Vagina (tissue), 2 donors: ENCODE data around the gene TUT4. TPM values are rescaled to one million over a fixed set of nuclear protein-coding genes. Genes with fewer than 3 reads are reported as not detected.

Experiments
- DNase-seq, 2 donors: peaks; one replicate each; pipeline ENCODE4 v3.0.0-alpha.2; 2017; ENCODE audit errors: extremely low spot score in 2 of 2
- H3K27ac ChIP-seq: fragments of 200-600 bp; sonication (generic); one replicate; pipeline ENCODE4 v1.5.1; 2019
- H3K27me3 ChIP-seq: fragments of 200-600 bp; sonication (generic); one replicate; pipeline ENCODE4 v1.5.1; 2019
- H3K36me3 ChIP-seq, 2 donors: fragments of 200-600 bp; sonication (generic); one replicate each; pipeline ENCODE4 v1.5.1; 2017 to 2019
- H3K4me1 ChIP-seq: fragments of 200-600 bp; sonication (generic); one replicate; pipeline ENCODE4 v1.5.1; 2019
- H3K4me3 ChIP-seq, 2 donors: fragments of 200-600 bp; sonication (generic); 1 replicate in 1 of 2; 2 replicates in 1 of 2; pipeline ENCODE4 v1.5.1; 2016 to 2019
- H3K9me3 ChIP-seq: fragments of 200-600 bp; sonication (generic); one replicate; pipeline ENCODE4 v1.5.1; 2019
- POLR2A ChIP-seq, 2 donors: fragments of 450-650 bp; IDR thresholded peaks; one replicate each; pipeline ENCODE4 v1.6.1; 2017; ENCODE audit warnings: antibody characterized with exemption in 2 of 2, mild to moderate bottlenecking in 2 of 2, moderate library complexity in 2 of 2
- POLR2AphosphoS5 ChIP-seq, 2 donors: sonication (generic); formaldehyde crosslinking; IDR thresholded peaks; one replicate each; pipeline ENCODE4 v1.9.0; 2017; ENCODE audit warnings: antibody characterized with exemption in 2 of 2, mild to moderate bottlenecking in 2 of 2, low read depth in 1 of 2; ENCODE audit not compliant: insufficient read depth in 1 of 2
- intact Hi-C: fragments of 100-400 bp; cut with DNase I; formaldehyde crosslinking; loops from one replicate; pipeline ENCODE4 v1.15.1; 2023
- total RNA-seq: library from RNA; depleted of rRNA; stranded (reverse); fragments of >200 nt; gene quantifications from one replicate; pipeline ENCODE4 v1.2.3, GENCODE V29; 2016
- TF ChIP-seq, protein P1 (sequence below), 3 experiments: fragments of 450-650 bp in 2 of 3; fragments of 200-600 bp in 1 of 3; sonication (generic) in 1 of 3; IDR thresholded peaks; one replicate each; pipeline ENCODE4 v1.5.1; 2017 to 2019; ENCODE audit warnings: antibody characterized with exemption in 3 of 3, mild to moderate bottlenecking in 2 of 3, moderate library complexity in 2 of 3

TUT4 gene
- total RNA-seq, 1 donor from 2014 or later: 78.1 TPM

DNA sequence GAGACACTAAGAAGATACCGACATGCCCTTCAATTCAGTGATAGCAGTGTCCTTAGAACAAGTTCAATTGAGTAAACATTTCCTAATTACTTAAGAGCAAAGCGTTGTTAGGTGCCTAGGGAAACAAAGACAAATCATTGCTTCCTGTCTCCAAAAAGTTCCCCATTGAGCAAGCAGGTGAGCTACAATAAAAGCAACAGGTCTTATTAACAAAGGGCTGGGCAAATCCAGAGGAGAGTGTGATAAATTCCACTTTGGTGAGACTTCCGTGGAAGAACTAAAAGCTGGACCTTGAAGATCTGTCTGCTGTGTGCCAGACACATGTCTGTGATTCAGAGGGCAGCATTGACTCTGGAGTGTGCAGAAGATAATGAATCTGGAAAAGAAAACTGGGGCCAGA is 1.9 kb upstream of the TUT4 start:
- no peak overlapping the region for H3K4me3 ChIP-seq
- no peak for TF ChIP-seq POLR2A (IDR thresholded peaks at IDR 0.05)
- TF ChIP-seq, protein P1, sequence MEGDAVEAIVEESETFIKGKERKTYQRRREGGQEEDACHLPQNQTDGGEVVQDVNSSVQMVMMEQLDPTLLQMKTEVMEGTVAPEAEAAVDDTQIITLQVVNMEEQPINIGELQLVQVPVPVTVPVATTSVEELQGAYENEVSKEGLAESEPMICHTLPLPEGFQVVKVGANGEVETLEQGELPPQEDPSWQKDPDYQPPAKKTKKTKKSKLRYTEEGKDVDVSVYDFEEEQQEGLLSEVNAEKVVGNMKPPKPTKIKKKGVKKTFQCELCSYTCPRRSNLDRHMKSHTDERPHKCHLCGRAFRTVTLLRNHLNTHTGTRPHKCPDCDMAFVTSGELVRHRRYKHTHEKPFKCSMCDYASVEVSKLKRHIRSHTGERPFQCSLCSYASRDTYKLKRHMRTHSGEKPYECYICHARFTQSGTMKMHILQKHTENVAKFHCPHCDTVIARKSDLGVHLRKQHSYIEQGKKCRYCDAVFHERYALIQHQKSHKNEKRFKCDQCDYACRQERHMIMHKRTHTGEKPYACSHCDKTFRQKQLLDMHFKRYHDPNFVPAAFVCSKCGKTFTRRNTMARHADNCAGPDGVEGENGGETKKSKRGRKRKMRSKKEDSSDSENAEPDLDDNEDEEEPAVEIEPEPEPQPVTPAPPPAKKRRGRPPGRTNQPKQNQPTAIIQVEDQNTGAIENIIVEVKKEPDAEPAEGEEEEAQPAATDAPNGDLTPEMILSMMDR (IDR thresholded peaks at IDR 0.05): no peak
- intact Hi-C loops: no loop called here
- DNase-seq: no peak
- no peaks in the 10 kb centered on the region for H3K27me3 ChIP-seq
- peaks cover 36% of the 10 kb centered on the region for H3K4me1 ChIP-seq
- no peaks in the 10 kb centered on the region for H3K36me3 ChIP-seq
- H3K9me3 ChIP-seq: no peaks in the 10 kb centered on the region
- peak overlapping the region; percentile 96 for H3K27ac ChIP-seq

DNA sequence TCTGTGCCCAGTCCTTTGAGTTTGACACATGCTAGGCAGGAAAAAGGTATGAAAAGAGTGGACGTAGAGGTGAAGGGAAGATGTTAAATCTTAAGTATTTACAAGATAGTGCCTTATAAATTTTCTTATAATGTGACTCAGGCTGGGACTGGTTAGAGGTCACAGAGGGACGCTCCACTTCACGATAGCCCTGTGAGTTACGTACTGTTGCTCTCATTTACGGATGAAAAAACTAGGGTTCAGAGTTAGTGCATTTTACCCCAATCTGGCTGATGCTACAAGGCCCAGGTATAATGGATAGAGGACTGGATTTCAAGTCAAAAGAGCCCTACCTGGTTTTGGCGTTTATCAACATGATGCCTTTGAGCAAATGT is 1.4 kb upstream of the TUT4 start:
- Histone ChIP-seq H3K9me3 (no peaks in the 10 kb centered on the region), H3K27ac (peak overlapping the region; percentile 96), H3K4me1 (peaks cover 41% of the 10 kb centered on the region), H3K36me3 (no peaks in the 10 kb centered on the region), H3K27me3 (no peaks in the 10 kb centered on the region), H3K4me3 (peak overlapping the region; percentile 75 to 86)
- DNase-seq: no peak
- intact Hi-C loops: no loop called here
- TF ChIP-seq, protein P1 (IDR thresholded peaks at IDR 0.05): no peak
- TF ChIP-seq POLR2AphosphoS5 (IDR thresholded peaks at IDR 0.05; ENCODE audit: insufficient read depth in 1 of 2, low read depth in 1 of 2): no peak
- no peak for TF ChIP-seq POLR2A (IDR thresholded peaks at IDR 0.05)

DNA sequence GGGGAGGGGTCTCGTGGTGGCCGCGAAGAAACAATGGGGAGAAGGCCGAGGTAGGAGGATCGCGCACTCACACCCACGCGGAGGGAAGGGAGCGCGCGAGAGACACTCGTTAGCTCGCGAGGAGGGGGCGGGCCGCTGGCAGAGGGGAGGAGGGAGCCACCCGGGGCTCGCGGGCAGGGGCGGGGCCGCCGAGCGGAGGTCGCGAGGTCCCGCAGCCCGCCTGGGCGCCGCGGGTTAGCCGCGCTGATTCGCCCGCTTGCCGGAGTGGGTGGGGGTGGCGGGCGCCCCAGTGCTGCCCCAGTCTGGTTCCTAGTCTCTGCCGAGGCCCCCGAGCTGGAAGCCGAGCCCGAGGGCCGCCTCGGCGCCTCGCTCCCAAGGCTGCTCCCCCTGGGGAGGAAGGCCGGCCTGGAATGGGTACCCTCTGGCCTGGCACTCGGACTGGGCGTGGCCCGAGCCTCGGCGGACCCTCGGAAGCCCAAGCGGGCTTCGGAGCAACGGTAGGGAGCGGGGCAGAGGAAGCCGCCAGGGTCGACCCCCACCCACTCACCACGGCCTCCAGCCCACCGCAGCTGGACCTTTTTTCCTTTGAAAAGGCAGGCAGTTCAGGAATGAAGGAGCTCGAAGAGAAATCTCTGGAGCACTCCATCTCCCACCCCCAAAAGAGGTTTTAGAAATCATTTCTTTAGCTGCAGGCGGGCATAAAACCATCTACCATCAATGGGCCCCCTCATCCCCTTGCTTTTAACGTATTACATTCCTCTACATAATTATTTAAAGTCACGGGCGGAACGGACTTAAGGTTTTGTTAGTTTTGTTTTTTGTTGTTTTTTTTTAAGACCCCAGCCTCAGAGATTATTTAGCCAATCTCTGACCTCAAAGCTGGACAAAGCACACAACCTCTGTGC is 722 bp upstream of the TUT4 start:
- Histone ChIP-seq H3K4me1 (peaks cover 43% of the 10 kb centered on the region), H3K36me3 (no peaks in the 10 kb centered on the region), H3K27me3 (no peaks in the 10 kb centered on the region), H3K4me3 (peak overlapping the region; percentile 75 to 86), H3K27ac (peak overlapping the region; percentile 96), H3K9me3 (no peaks in the 10 kb centered on the region)
- intact Hi-C loops: no loop called here
- TF ChIP-seq, protein P1 (IDR thresholded peaks at IDR 0.05): no peak
- TF ChIP-seq POLR2AphosphoS5 (IDR thresholded peaks at IDR 0.05; ENCODE audit: insufficient read depth in 1 of 2, low read depth in 1 of 2): peak in 1 of 2 donors; percentile 67
- DNase-seq: no peak

DNA sequence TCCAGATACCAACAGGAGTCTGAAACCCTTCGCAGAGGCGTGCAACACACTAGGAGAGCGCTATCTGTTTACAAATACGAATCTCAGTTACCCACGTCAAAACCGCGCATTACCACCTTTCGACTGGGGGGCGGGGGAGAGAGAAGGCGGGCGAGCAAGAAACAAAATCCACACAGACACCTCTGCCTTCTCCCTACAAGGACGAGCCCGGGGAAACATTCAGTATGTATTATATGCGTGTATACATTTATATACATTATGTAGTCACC is 722 bp downstream of the TUT4 start:
- peak overlapping the region; percentile 96 for H3K27ac ChIP-seq
- no peaks in the 10 kb centered on the region for H3K9me3 ChIP-seq
- intact Hi-C loops: no loop called here
- H3K27me3 ChIP-seq: no peaks in the 10 kb centered on the region
- DNase-seq: no peak
- H3K4me1 ChIP-seq: peaks cover 43% of the 10 kb centered on the region
- peak overlapping the region; percentile 75 to 86 for H3K4me3 ChIP-seq
- TF ChIP-seq POLR2AphosphoS5 (IDR thresholded peaks at IDR 0.05; ENCODE audit: insufficient read depth in 1 of 2, low read depth in 1 of 2) (peak in 1 of 2 donors; percentile 29), POLR2A (IDR thresholded peaks at IDR 0.05) (peak in 1 of 2 donors; percentile 22)
- TF ChIP-seq, protein P1 (IDR thresholded peaks at IDR 0.05): no peak
- H3K36me3 ChIP-seq: no peaks in the 10 kb centered on the region

DNA sequence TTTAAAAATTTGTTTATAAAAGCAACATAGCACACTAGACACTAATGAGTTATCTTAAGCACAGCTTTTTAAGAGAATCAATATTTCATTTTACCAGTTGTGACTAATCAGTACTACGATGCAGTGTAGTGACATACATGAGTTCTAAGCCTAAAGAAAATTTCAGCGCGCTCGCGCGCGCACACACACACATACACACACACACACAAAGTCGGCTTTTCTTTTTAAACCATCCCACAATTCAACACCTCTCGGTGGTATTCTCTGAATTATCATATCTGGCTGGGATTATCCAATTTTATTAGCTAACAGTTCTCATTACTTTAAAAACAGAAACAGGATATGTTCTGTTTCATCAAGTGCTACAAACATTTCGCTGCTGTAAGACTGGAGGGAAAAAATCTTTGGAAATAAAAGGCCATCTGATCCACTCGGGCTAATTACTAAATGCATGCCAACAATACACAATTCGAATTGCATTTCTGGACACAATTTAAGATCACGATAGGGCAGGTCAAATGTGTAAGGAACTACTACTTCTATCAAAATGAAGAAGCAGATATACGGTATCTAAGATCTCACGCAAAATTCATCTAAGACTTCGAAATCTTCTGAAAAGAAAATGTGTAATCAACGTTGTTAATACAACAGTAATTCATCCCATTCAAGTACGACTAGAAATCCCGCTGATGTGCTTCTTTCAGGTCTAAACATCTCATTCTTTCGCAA is 1.2 kb downstream of the TUT4 start:
- peak overlapping the region; percentile 96 for H3K27ac ChIP-seq
- H3K4me3 ChIP-seq: peak overlapping the region; percentile 75 to 86
- H3K4me1 ChIP-seq: peaks cover 43% of the 10 kb centered on the region
- H3K27me3 ChIP-seq: no peaks in the 10 kb centered on the region
- DNase-seq: no peak
- H3K9me3 ChIP-seq: no peaks in the 10 kb centered on the region
- no peaks in the 10 kb centered on the region for H3K36me3 ChIP-seq
- TF ChIP-seq POLR2A (IDR thresholded peaks at IDR 0.05) (no peak), POLR2AphosphoS5 (IDR thresholded peaks at IDR 0.05; ENCODE audit: insufficient read depth in 1 of 2, low read depth in 1 of 2) (no peak)
- TF ChIP-seq, protein P1 (IDR thresholded peaks at IDR 0.05): no peak
- intact Hi-C loops: no loop called here
